K562 treated with DMSO at 1 percent for 4 hours (cell line): ENCODE results near the gene EML1. TPM values are rescaled to one million over a fixed set of nuclear protein-coding genes. Genes with fewer than 3 reads are reported as not detected.

Experiments
- total RNA-seq: library from RNA; unstranded; fragments of 300-600 nt; gene quantifications from 2 replicates; pipeline ENCODE4 v1.2.3, GENCODE V29; 2022; ENCODE audit not compliant: insufficient read depth

The EML1 gene, protein sequence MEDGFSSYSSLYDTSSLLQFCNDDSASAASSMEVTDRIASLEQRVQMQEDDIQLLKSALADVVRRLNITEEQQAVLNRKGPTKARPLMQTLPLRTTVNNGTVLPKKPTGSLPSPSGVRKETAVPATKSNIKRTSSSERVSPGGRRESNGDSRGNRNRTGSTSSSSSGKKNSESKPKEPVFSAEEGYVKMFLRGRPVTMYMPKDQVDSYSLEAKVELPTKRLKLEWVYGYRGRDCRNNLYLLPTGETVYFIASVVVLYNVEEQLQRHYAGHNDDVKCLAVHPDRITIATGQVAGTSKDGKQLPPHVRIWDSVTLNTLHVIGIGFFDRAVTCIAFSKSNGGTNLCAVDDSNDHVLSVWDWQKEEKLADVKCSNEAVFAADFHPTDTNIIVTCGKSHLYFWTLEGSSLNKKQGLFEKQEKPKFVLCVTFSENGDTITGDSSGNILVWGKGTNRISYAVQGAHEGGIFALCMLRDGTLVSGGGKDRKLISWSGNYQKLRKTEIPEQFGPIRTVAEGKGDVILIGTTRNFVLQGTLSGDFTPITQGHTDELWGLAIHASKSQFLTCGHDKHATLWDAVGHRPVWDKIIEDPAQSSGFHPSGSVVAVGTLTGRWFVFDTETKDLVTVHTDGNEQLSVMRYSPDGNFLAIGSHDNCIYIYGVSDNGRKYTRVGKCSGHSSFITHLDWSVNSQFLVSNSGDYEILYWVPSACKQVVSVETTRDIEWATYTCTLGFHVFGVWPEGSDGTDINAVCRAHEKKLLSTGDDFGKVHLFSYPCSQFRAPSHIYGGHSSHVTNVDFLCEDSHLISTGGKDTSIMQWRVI
- 9.4 TPM in 1 of 2 replicates, not detected in the other for total RNA-seq

GRCh38 chr14:99793213-99794150, at the start of gene EML1:
Gene EML1 (plus strand): TSS chr14:99793413. CDS start chr14:99793477, 64 bp downstream.

Other genes starting within 250 kb of the EML1 start
- gene CCDC85C, start 189.2 kb upstream of the EML1 start, total RNA-seq, result 4.4 and 6.1 TPM in 2 replicates
- not detected in 2 replicates for gene HHIPL1, start 148.3 kb upstream of the EML1 start, total RNA-seq
- not detected in 2 replicates for gene CYP46A1, start 109.1 kb upstream of the EML1 start, total RNA-seq